Endometrium (tissue), 2 donors: ENCODE measurements around the gene MACROD2.
"Not testable (repeated sequence)": the region's sequence is repeated elsewhere in the genome, so short reads cannot be mapped to it uniquely, and the experiment has no call there.

ENCODE experiments used
- FAIRE-seq: peaks from 2 replicates; lab custom pipeline; 2012; peaks lifted over from hg19 to GRCh38; lab: Jason Lieb, UNC
- donor health status: control.
- donor health status: control.

The MACROD2 gene

GRCh38 chr20:14410869-14411555 lies 415.7 kb downstream of the MACROD2 start:
- no peak for FAIRE-seq

GRCh38 chr20:14412065-14412681 lies 416.9 kb downstream of the MACROD2 start:
- no peak for FAIRE-seq

GRCh38 chr20:14413835-14414234 lies 418.5 kb downstream of the MACROD2 start:
- no peak for FAIRE-seq

GRCh38 chr20:14414560-14414959 lies 419.2 kb downstream of the MACROD2 start:
- FAIRE-seq = no peak

- no peak for FAIRE-seq
Observed at GRCh38 chr20:14415467-14415866, 420.2 kb downstream of the MACROD2 start.

- FAIRE-seq = no peak
Observed at GRCh38 chr20:14418376-14418775, 423.1 kb downstream of the MACROD2 start.

- no peak for FAIRE-seq
Observed at GRCh38 chr20:14422892-14423291, 427.6 kb downstream of the MACROD2 start.

GRCh38 chr20:14431568-14431967 lies 436.3 kb downstream of the MACROD2 start:
- FAIRE-seq = no peak

- no peak for FAIRE-seq
Observed at GRCh38 chr20:14432085-14432484, 436.8 kb downstream of the MACROD2 start.

GRCh38 chr20:14432597-14432996 lies 437.3 kb downstream of the MACROD2 start:
- FAIRE-seq = no peak

- no peak for FAIRE-seq
Observed at GRCh38 chr20:14434384-14435136, 439.2 kb downstream of the MACROD2 start.

- FAIRE-seq = no peak
Observed at GRCh38 chr20:14441201-14441600, 445.9 kb downstream of the MACROD2 start.

- no peak for FAIRE-seq
Observed at GRCh38 chr20:14444106-14444505, 448.8 kb downstream of the MACROD2 start.

GRCh38 chr20:14445310-14445709 lies 450.0 kb downstream of the MACROD2 start:
- no peak for FAIRE-seq

- no peak for FAIRE-seq
Observed at GRCh38 chr20:14445902-14446301, 450.6 kb downstream of the MACROD2 start.

- FAIRE-seq = no peak
Observed at GRCh38 chr20:14446446-14446845, 451.1 kb downstream of the MACROD2 start.

GRCh38 chr20:14449323-14449722 lies 454.0 kb downstream of the MACROD2 start:
- no peak for FAIRE-seq

GRCh38 chr20:14450256-14450655 lies 454.9 kb downstream of the MACROD2 start:
- FAIRE-seq = no peak

- FAIRE-seq = no peak
Observed at GRCh38 chr20:14451458-14451857, 456.1 kb downstream of the MACROD2 start.

GRCh38 chr20:14453259-14453658 lies 457.9 kb downstream of the MACROD2 start:
- no peak for FAIRE-seq

- FAIRE-seq = no peak
Observed at GRCh38 chr20:14454296-14454695, 459.0 kb downstream of the MACROD2 start.

- FAIRE-seq = not testable (repeated sequence)
Observed at GRCh38 chr20:14467104-14467827, 471.9 kb downstream of the MACROD2 start.
